Measurements from ENCODE around the gene CUTA.

DNA sequence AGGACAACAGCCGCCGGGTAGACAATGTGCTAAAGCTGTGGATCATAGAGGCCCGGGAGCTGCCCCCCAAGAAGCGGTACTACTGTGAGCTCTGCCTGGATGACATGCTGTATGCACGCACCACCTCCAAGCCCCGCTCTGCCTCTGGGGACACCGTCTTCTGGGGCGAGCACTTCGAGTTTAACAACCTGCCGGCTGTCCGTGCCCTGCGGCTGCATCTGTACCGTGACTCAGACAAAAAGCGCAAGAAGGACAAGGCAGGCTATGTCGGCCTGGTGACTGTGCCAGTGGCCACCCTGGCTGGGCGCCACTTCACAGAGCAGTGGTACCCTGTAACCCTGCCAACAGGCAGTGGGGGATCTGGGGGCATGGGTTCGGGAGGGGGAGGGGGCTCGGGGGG is 19.8 kb upstream of the CUTA start:
- TF ChIP-seq, protein P1, sequence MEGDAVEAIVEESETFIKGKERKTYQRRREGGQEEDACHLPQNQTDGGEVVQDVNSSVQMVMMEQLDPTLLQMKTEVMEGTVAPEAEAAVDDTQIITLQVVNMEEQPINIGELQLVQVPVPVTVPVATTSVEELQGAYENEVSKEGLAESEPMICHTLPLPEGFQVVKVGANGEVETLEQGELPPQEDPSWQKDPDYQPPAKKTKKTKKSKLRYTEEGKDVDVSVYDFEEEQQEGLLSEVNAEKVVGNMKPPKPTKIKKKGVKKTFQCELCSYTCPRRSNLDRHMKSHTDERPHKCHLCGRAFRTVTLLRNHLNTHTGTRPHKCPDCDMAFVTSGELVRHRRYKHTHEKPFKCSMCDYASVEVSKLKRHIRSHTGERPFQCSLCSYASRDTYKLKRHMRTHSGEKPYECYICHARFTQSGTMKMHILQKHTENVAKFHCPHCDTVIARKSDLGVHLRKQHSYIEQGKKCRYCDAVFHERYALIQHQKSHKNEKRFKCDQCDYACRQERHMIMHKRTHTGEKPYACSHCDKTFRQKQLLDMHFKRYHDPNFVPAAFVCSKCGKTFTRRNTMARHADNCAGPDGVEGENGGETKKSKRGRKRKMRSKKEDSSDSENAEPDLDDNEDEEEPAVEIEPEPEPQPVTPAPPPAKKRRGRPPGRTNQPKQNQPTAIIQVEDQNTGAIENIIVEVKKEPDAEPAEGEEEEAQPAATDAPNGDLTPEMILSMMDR (conservative IDR thresholded peaks at IDR 0.05): no peak
- no peak for TF ChIP-seq ZFX (IDR thresholded peaks at IDR 0.05)

Measured in C4-2B (cell line).